ENCODE data around the gene CELSR3.

Gene CELSR3

DNA sequence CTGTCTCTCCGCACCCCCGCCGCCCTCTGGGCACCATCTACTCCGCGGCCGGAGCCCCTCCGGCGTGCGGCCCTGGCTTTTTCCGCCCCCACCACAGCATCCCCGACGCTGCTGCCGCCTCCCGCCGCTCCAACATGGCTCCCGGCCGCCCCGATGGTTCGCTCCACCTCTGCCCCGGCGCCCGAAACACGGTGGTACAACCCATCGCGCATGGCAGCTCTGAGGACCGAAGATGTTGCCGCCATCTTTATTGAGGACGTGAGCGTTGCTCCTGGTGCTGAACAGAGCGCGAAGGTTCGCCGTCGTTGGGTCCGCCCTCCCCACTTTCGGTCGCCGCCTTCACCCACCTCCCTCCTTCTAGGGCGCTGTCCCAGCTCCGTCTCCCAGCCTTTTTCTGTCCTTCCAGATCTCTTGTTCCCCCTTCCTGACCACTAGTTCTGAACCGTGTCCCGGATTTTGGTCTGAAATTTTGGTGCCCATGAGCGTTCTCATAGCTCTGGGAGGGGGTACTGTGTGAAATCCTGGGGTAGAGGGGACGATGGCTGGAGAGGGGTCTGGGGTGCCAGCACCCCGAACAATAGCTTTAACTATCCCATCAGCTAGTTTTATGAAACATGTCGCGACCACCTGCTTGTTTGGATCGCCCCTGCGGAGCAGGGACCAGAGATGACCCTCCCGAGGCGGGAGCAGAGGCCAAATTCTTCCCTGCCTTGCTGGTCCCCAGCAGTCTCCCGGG, at the start of gene CELSR3:
CELSR3 (minus strand) TSS at position 134 of the 736 bp plus-strand sequence. CDS start 252 bp downstream, outside the sequence.
- peak; percentile 27 for DNase-seq (ENCODE audit: low read depth)

DNA sequence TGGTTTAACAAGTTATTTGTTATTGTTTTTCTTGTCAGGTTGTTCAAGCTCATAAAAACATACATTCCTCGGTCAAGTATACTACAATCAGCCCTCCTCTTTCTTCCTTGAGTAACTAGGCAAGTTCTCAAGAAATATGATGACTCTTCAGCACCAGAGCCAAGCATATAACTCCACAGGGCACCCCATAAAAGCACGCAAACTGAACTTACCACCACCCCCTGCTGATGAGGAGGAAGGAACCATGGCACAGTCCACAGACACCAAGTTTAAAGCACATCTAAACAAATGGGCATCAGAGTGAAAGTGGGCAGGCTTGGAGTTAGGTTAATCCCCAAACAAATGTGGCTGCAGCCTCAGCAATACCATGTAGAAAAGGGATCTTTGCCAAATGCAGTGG, 49.0 kb upstream of the CELSR3 start:
- DNase-seq (ENCODE audit: low read depth) = no peak

- DNase-seq (ENCODE audit: low read depth) = no peak
These were observed 46.4 kb upstream of the CELSR3 start for GRCh38 chr3:48709051-48709461.

GRCh38 chr3:48708481-48708889, 45.8 kb upstream of the CELSR3 start:
- DNase-seq (ENCODE audit: low read depth) = no peak

- DNase-seq (ENCODE audit: low read depth) = no peak
These were observed 44.5 kb upstream of the CELSR3 start for GRCh38 chr3:48707157-48707556.

GRCh38 chr3:48702320-48702920, 39.7 kb upstream of the CELSR3 start:
- DNase-seq (ENCODE audit: low read depth) = no peak

- no peak for DNase-seq (ENCODE audit: low read depth)
These were observed 38.2 kb upstream of the CELSR3 start for GRCh38 chr3:48700731-48701405.

DNA sequence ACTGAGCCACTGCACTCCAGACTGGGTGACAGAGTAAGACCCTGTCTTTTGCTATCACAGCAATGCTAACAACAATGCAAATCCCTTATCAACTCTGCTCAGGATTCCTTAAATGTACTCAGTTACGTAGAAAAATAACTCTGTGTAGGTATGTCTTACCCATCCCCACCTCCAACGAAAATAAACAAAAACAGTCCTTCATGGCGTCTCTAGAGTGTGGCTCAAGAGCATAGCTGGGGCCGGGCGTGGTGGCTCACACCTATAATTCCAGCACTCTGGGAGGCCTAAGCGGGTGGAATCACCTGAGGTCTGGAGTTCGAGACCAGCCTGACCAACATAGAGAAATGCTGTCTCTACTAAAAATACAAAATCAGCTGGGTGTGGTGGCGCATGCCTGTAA, 36.2 kb upstream of the CELSR3 start:
- no peak for DNase-seq (ENCODE audit: low read depth)

DNA sequence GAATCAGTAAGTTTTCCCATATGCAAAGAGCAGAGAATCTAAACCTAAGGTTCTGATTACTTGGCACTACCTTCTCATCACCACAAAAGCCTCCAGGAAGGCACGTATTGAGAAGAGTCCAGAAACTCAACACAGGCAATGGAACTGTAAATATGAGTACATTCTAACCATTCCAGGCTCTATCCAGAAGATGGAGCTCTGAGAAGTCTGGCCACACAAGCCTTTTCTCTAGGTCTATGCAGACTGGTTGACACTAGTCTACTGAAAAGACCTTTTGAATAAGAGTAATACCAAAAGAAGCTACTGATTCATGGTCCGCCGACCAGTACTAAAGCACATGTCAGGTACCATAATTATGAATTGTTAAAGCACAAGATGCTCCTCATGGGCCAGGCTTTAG, 35.3 kb upstream of the CELSR3 start:
- DNase-seq (ENCODE audit: low read depth) = no peak

DNA sequence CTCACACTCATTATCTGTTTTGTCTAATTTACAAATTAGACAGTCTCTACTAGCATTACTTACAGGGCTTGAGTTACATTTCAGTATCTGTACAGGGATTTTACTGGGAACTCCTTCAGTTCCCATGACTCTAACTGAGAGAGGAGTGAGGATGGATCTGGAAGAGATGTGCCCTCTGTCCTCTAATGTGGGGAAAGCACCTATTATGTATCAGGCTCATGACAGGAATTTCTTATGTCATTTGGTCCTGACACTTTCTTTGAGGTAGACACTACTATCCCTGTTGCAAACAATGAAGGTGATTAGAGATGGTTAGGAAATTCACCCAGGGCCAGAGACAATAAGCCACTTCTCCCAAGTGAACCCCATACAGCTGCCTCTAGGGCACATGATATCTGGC, 33.9 kb upstream of the CELSR3 start:
- DNase-seq (ENCODE audit: low read depth) = no peak

GRCh38 chr3:48696156-48696555, 33.5 kb upstream of the CELSR3 start:
- no peak for DNase-seq (ENCODE audit: low read depth)

- DNase-seq (ENCODE audit: low read depth) = no peak
These were observed 32.7 kb upstream of the CELSR3 start for GRCh38 chr3:48695393-48695753.

DNA sequence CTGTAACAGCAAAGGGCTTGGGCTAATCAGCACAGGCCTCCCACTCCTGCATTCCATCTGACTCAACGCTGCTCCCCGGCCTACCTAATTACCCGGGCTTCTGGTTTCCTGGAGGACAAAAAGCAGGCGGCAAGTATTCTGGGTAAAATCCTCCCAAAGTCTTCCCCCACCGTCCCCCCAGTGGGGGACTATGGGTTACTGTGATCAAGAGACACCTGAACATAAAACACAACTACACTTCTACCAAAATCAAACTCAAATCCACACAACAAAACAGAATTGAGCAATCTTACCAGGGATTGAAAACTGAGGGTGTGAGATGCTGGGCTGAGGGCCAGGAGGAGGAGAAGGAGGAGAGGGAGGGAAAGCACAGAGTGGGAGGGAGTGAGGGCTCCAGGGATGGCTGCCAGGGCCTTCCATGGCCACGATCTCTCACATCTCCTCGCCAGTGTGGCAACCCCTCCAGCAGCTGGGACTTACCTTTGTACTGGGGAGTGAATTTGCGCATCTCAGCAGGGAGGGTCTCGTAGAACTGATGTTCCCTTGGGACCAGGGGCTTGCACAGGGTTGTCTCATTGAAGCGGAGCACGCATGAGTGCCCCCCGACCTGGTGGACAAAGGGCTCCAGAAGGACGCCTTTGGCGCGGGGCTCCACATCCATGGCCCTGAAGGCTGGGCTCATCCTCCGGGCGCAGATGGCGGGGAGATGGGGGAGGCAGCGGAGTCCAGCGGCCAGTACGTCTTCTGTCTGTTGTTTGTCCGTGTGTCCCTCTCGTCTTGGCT, 32.1 kb upstream of the CELSR3 start:
- DNase-seq (ENCODE audit: low read depth) = no peak

GRCh38 chr3:48693826-48694225, 31.1 kb upstream of the CELSR3 start:
- DNase-seq (ENCODE audit: low read depth) = no peak

- no peak for DNase-seq (ENCODE audit: low read depth)
These were observed 29.9 kb upstream of the CELSR3 start for GRCh38 chr3:48692551-48692950.

GRCh38 chr3:48690846-48691458, 28.3 kb upstream of the CELSR3 start:
- DNase-seq (ENCODE audit: low read depth) = no peak

DNA sequence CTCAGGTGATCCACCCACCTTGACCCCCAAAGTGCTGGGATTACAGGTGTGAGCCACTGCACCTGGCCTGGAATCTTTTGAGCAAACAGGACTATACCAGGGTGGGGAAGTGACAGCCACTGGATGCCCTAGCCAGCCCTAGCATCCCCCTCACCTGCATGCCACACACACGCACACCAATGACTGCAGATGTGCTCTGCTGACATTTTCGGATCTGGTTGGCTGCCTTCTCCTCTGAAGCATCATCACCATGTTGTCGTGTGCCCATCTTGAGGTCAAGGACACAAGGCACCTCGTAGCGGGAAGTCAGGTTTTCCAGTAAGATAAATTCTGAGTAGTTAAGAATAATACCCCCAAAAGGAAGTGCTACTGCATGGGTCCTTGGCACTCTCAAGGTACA, 26.7 kb upstream of the CELSR3 start:
- no peak for DNase-seq (ENCODE audit: low read depth)

DNA sequence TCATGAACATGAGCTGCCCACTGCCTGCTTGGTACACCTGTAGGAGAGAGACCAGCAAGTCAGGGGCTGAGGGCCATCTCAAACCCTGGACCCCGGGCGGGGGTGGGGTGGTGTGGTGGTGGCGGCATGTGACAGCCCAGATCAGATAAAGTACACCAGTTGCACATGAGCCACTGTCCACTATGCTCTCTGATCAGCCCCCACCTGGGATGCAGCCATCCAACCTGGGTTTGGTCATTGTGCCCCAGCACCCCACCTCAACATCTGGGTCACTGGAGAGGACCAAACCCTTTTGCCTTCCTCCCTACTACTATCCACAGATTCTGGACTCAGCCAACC, 26.0 kb upstream of the CELSR3 start:
- DNase-seq (ENCODE audit: low read depth) = no peak

DNA sequence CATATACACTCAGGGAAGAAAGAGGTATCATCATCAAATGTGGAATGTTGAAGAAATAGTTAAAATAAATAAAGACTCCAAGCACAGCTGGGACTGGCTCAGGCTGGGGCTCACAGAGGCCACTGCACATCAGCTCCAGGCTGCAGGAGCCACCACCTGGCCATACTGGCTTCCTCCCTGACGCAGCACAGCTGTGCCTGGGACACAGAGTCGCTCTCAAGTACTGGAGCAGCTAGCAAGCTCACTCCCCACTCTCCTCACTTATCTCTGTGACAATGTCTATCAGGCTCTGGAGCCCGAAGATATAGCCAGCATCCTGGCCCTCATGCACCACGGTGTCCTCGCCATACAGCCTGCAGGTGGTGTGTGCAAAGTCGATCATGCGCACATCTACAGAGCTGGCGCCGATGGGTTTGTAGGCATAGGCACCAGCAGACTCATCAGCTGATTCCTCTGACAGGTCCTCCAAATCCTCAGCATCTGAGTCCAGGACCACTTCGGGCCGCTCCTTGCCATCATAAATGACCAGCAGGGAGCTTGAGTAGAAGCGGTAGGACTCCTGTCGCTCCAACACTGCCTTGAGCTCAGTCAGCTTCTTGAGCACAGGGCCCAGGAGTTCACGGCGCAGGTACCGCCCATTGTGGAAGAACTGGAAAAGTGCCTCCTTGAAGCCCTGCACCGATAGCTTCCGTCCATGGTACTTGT, 25.5 kb upstream of the CELSR3 start:
- DNase-seq (ENCODE audit: low read depth) = no peak

DNA sequence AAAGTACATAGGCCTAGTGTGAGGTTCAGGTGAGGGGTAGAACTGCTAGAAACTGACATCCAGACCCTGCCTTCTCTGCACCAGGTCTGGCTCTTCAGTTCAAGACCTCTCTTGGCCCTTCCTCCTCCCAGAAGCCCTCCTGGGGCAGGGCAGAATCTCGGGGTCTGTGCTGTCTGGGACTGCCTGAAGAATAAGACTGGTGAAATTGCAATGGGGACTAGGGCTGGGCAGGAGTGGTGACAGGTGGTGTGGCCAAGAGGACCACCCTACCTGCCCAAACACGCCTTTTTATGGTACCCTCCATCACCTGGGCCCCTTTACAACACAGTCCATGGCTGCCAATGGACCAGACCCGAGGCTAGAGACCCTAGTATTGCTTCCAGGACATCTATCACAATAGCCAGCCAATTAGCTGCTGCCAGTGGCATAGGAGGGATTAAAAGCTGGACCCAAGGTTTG, 24.6 kb upstream of the CELSR3 start:
- DNase-seq (ENCODE audit: low read depth) = no peak

DNA sequence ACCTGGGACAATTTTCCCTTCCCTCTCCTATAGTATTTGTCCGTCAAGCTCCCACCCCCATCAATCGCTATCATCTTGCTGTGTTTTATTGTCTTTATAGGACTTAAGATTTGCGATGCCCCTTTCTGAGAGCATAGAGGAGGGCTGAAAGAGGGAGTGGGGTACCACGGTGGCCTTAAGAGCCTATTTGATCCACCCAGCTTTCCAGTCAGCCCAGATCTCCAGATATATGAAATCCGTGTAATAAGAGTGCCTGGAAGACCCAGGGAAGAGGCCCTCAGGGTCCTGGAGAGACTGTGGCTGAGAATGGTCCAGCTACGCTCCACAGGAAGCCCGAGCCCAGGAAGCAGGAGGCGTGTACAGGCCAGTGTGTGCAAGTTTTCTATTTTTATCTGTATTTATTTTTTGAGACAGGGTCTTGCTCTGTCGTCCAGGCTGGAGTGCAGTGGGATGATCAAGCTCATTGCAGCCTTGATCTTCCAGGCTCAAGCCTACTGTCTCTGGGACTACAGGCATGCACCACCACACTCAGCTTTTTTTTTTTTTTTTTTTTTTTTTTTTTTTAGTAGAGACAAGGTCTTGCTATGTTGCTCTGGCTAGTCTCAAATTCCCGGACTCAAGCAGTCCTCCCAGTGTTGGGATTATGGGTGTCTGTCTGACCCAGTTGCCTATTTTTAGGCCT, 24.0 kb upstream of the CELSR3 start:
- DNase-seq (ENCODE audit: low read depth) = no peak

All from activated T-cell treated with anti-CD3 and anti-CD28 coated beads for 1 hour (primary cell).